Right atrium auricular region (tissue), 2 donors: Measurements from ENCODE around the gene GLT8D2. TPM values are rescaled to one million over a fixed set of nuclear protein-coding genes. Genes with fewer than 3 reads are reported as not detected.

Experiments used
- DNase-seq: peaks from one replicate; pipeline ENCODE4 v3.0.0-alpha.2; 2019; ENCODE audit warnings: low spot score
- H3K27ac ChIP-seq, 2 donors: fragments of 200-600 bp; sonication (generic); 1 replicate in 1 of 2; 2 replicates in 1 of 2; pipeline ENCODE4 v1.5.1; 2016 to 2019
- H3K27me3 ChIP-seq, 2 donors: fragments of 200-600 bp; sonication (generic); one replicate each; pipeline versions ENCODE4 v1.5.1 to v1.6.0; 2017 to 2019
- H3K36me3 ChIP-seq: fragments of 200-600 bp; sonication (generic); one replicate; pipeline ENCODE4 v1.5.1; 2016
- H3K4me1 ChIP-seq, 2 donors: fragments of 200-600 bp; sonication (generic); one replicate each; pipeline versions ENCODE4 v1.5.1 to v1.6.0; 2017 to 2019
- H3K4me3 ChIP-seq, 2 donors: fragments of 200-600 bp; sonication (generic); 1 replicate in 1 of 2; 2 replicates in 1 of 2; pipeline ENCODE4 v1.5.1; 2017 to 2019; ENCODE audit warnings: mild to moderate bottlenecking in 1 of 2, moderate library complexity in 1 of 2
- H3K9me3 ChIP-seq, 2 donors: fragments of 200-600 bp; sonication (generic); one replicate each; pipeline ENCODE4 v1.5.1; 2019
- CTCF ChIP-seq, 2 donors: fragments of 200-600 bp; sonication (generic); IDR thresholded peaks; one replicate each; pipeline ENCODE4 v1.5.1; 2019; ENCODE audit warnings: antibody characterized with exemption in 2 of 2
- total RNA-seq, 2 donors: library from RNA; depleted of rRNA; stranded (reverse); fragments of >200 nt; gene quantifications; one replicate each; pipeline ENCODE4 v1.1.0, GENCODE V29; 2016

GLT8D2 gene
- total RNA-seq, 2 donors from 2014 or later, result 5.6 to 9.9 TPM

- H3K4me1 ChIP-seq, result peaks cover 0 to 30% of the 10 kb centered on the region in 2 donors
- H3K4me3 ChIP-seq, result peak overlapping the region; percentile 35 to 53
- H3K36me3 ChIP-seq, result no peaks in the 10 kb centered on the region
These were observed 449 bp upstream of the GLT8D2 start for GRCh38 chr12:104050436-104050835.

GRCh38 chr12:104049278-104049902, 597 bp downstream of the GLT8D2 start:
- Histone ChIP-seq H3K27ac (peak overlapping the region; percentile 48 to 58), H3K9me3 (no peaks in the 10 kb centered on the region), H3K27me3 (no peaks in the 10 kb centered on the region), H3K36me3 (no peaks in the 10 kb centered on the region), H3K4me3 (peak overlapping the region; percentile 35 to 53), H3K4me1 (peaks cover 0 to 32% of the 10 kb centered on the region in 2 donors)
- TF ChIP-seq CTCF (IDR thresholded peaks at IDR 0.05), result no peak
- DNase-seq, result no peak

More at GRCh38 chr12:104050436-104050835, 449 bp upstream of the GLT8D2 start:
- H3K27me3 ChIP-seq, result no peaks in the 10 kb centered on the region
- no peaks in the 10 kb centered on the region for H3K9me3 ChIP-seq
- peak overlapping the region; percentile 48 to 58 for H3K27ac ChIP-seq
- no peak for DNase-seq
- TF ChIP-seq CTCF (IDR thresholded peaks at IDR 0.05), result no peak

GRCh38 chr12:104048811-104049210, 1.2 kb downstream of the GLT8D2 start:
- H3K27ac ChIP-seq, result no peak overlapping the region
- H3K4me1 ChIP-seq, result peaks cover 0 to 32% of the 10 kb centered on the region in 2 donors
- H3K36me3 ChIP-seq, result no peaks in the 10 kb centered on the region
- no peaks in the 10 kb centered on the region for H3K9me3 ChIP-seq
- DNase-seq, result no peak
- H3K4me3 ChIP-seq, result peak overlapping the region in 1 of 2 donors; percentile 53
- no peaks in the 10 kb centered on the region for H3K27me3 ChIP-seq
- no peak for TF ChIP-seq CTCF (IDR thresholded peaks at IDR 0.05)

GRCh38 chr12:104048162-104048561, 1.8 kb downstream of the GLT8D2 start:
- Histone ChIP-seq H3K9me3 (no peaks in the 10 kb centered on the region), H3K27me3 (no peaks in the 10 kb centered on the region), H3K4me3 (peak overlapping the region in 1 of 2 donors; percentile 53), H3K36me3 (no peaks in the 10 kb centered on the region), H3K27ac (no peak overlapping the region), H3K4me1 (peaks cover 0 to 32% of the 10 kb centered on the region in 2 donors)
- no peak for DNase-seq
- no peak for TF ChIP-seq CTCF (IDR thresholded peaks at IDR 0.05)

- Histone ChIP-seq H3K27ac (no peak overlapping the region), H3K27me3 (no peaks in the 10 kb centered on the region), H3K4me3 (no peak overlapping the region), H3K4me1 (peaks cover 0 to 32% of the 10 kb centered on the region in 2 donors), H3K9me3 (no peaks in the 10 kb centered on the region), H3K36me3 (no peaks in the 10 kb centered on the region)
- TF ChIP-seq CTCF (IDR thresholded peaks at IDR 0.05), result no peak
- no peak for DNase-seq
These were observed 3.7 kb downstream of the GLT8D2 start for GRCh38 chr12:104046306-104046705.

- DNase-seq, result no peak
- Histone ChIP-seq H3K27me3 (no peaks in the 10 kb centered on the region), H3K9me3 (no peaks in the 10 kb centered on the region), H3K27ac (no peak overlapping the region), H3K36me3 (no peaks in the 10 kb centered on the region), H3K4me3 (no peak overlapping the region), H3K4me1 (peaks cover 0 to 29% of the 10 kb centered on the region in 2 donors)
- no peak for TF ChIP-seq CTCF (IDR thresholded peaks at IDR 0.05)
These were observed 5.8 kb downstream of the GLT8D2 start for GRCh38 chr12:104044158-104044557.
